ENCODE measurements around the gene XRN1.

GRCh38 chr3:142275856-142276255 is 172.0 kb downstream of the XRN1 start:
- no peak for TF ChIP-seq CTCF (IDR thresholded peaks at IDR 0.05)
- no peak for TF ChIP-seq POLR2A (IDR thresholded peaks at IDR 0.05)

All from heart left ventricle (tissue), 13 donors.